ENCODE data around the gene DOK3. TPM values are rescaled to one million over a fixed set of nuclear protein-coding genes. Genes with fewer than 3 reads are reported as not detected.
A peak's percentile ranks its signal among the peaks of the same experiment; 100 is the strongest.

Gene DOK3
- total and polyA plus RNA-seq, 2 of the 13 experiments (the other 11 are each of a cell fraction or from before 2014, with no cell fraction given) = 1.4 to 1.5 TPM

DNA sequence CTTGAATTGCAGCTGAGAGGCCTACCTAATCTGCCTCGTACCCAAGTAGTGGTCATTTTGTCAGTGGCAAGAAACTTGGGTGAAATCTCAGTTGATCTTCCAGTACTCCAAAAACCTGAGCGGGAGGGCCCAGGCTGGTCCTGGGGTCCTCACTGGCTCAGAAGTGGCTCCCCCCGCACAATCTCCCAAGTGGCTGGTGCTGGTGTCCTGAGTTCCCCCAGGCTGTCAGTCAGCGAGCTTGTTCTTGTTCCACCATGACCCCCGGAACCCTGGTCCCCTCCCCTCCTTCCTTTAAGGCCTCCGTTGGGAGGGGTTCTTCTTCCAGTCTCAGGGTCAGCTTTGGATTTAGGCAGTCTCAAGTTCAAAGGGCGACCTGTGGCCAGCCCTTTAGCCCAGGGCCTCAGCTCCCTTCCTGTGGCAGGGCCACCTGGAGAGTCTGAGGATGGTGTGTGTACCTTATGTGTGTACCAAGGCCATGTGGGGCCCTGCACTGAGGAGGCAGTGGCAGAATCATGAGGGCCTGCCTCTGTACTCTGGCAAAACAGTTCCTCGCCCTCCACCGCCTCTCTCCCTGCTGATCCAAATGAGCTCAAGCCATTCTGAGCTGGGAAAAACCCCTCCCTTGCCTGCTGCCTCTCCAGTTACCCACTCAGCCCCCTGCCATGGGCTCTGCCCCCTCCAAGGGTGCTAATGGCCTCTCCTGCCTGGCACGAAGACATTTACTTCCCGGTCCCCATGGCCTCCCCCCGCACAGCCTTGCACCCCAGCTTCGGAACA, 31.7 kb downstream of the DOK3 start (continued):
- TF ChIP-seq, protein P1, sequence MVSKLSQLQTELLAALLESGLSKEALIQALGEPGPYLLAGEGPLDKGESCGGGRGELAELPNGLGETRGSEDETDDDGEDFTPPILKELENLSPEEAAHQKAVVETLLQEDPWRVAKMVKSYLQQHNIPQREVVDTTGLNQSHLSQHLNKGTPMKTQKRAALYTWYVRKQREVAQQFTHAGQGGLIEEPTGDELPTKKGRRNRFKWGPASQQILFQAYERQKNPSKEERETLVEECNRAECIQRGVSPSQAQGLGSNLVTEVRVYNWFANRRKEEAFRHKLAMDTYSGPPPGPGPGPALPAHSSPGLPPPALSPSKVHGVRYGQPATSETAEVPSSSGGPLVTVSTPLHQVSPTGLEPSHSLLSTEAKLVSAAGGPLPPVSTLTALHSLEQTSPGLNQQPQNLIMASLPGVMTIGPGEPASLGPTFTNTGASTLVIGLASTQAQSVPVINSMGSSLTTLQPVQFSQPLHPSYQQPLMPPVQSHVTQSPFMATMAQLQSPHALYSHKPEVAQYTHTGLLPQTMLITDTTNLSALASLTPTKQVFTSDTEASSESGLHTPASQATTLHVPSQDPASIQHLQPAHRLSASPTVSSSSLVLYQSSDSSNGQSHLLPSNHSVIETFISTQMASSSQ (IDR thresholded peaks at IDR 0.05; ENCODE audit: low read depth) = no peak
- TF ChIP-seq, protein P1 (CRISPR knock-in tag; IDR thresholded peaks at IDR 0.05; ENCODE audit: borderline replicate concordance) = no peak
- TF ChIP-seq ZBTB7A (CRISPR knock-in tag; IDR thresholded peaks at IDR 0.05) (no peak), HOXA3 (CRISPR knock-in tag; IDR thresholded peaks at IDR 0.05) (no peak), REPIN1 (CRISPR knock-in tag; IDR thresholded peaks at IDR 0.05; ENCODE audit: borderline replicate concordance, low read depth) (no peak), CHD4 (IDR thresholded peaks at IDR 0.05; ENCODE audit: borderline replicate concordance, low read length) (no peak), MTA1 (CRISPR knock-in tag; IDR thresholded peaks at IDR 0.05; ENCODE audit: borderline replicate concordance) (0 out of 2 replicates have a peak, but pooled peaks have one; percentile 44), ZNF75D (CRISPR knock-in tag; IDR thresholded peaks at IDR 0.05; ENCODE audit: borderline replicate concordance) (no peak), ZBTB21 (CRISPR knock-in tag; IDR thresholded peaks at IDR 0.05) (no peak), ZNF737 (CRISPR knock-in tag; IDR thresholded peaks at IDR 0.05; ENCODE audit: borderline replicate concordance) (no peak), GATAD2A (CRISPR knock-in tag; IDR thresholded peaks at IDR 0.05) (no peak), ZNF782 (CRISPR knock-in tag; IDR thresholded peaks at IDR 0.05; ENCODE audit: borderline replicate concordance) (no peak), ZNF263 (CRISPR knock-in tag; IDR thresholded peaks at IDR 0.05) (no peak)
- TF ChIP-seq, protein P2, sequence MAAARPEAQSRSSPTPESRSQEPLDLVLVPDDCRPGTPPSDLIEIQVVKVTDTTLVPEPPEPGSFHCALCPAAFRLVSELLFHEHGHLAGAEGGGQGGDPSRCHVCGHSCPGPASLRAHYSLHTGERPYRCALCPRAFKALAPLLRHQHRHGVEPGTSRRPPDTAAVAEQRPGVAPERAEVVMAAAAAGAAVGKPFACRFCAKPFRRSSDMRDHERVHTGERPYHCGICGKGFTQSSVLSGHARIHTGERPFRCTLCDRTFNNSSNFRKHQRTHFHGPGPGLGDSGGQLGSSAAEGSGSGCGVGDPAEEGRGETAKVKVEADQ (CRISPR knock-in tag; IDR thresholded peaks at IDR 0.05; ENCODE audit: borderline replicate concordance) = no peak
- TF ChIP-seq, protein P3, sequence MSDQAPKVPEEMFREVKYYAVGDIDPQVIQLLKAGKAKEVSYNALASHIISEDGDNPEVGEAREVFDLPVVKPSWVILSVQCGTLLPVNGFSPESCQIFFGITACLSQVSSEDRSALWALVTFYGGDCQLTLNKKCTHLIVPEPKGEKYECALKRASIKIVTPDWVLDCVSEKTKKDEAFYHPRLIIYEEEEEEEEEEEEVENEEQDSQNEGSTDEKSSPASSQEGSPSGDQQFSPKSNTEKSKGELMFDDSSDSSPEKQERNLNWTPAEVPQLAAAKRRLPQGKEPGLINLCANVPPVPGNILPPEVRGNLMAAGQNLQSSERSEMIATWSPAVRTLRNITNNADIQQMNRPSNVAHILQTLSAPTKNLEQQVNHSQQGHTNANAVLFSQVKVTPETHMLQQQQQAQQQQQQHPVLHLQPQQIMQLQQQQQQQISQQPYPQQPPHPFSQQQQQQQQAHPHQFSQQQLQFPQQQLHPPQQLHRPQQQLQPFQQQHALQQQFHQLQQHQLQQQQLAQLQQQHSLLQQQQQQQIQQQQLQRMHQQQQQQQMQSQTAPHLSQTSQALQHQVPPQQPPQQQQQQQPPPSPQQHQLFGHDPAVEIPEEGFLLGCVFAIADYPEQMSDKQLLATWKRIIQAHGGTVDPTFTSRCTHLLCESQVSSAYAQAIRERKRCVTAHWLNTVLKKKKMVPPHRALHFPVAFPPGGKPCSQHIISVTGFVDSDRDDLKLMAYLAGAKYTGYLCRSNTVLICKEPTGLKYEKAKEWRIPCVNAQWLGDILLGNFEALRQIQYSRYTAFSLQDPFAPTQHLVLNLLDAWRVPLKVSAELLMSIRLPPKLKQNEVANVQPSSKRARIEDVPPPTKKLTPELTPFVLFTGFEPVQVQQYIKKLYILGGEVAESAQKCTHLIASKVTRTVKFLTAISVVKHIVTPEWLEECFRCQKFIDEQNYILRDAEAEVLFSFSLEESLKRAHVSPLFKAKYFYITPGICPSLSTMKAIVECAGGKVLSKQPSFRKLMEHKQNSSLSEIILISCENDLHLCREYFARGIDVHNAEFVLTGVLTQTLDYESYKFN (CRISPR knock-in tag; conservative IDR thresholded peaks at IDR 0.05) = peak; percentile 68
- TF ChIP-seq, protein P4, sequence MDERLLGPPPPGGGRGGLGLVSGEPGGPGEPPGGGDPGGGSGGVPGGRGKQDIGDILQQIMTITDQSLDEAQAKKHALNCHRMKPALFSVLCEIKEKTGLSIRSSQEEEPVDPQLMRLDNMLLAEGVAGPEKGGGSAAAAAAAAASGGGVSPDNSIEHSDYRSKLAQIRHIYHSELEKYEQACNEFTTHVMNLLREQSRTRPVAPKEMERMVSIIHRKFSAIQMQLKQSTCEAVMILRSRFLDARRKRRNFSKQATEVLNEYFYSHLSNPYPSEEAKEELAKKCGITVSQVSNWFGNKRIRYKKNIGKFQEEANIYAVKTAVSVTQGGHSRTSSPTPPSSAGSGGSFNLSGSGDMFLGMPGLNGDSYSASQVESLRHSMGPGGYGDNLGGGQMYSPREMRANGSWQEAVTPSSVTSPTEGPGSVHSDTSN (CRISPR knock-in tag; IDR thresholded peaks at IDR 0.05) = 0 out of 2 replicates have a peak, but pooled peaks have one; percentile 2
- TF ChIP-seq, protein P5, sequence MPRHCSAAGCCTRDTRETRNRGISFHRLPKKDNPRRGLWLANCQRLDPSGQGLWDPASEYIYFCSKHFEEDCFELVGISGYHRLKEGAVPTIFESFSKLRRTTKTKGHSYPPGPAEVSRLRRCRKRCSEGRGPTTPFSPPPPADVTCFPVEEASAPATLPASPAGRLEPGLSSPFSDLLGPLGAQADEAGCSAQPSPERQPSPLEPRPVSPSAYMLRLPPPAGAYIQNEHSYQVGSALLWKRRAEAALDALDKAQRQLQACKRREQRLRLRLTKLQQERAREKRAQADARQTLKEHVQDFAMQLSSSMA (CRISPR knock-in tag; IDR thresholded peaks at IDR 0.05) = no peak
